Nephron progenitor cell (in vitro differentiated cells): ENCODE data around the gene TRIM54.

ENCODE experiments used
- DNase-seq: peaks from one replicate; pipeline ENCODE4 v3.0.0; 2021
- H3K27ac Mint-ChIP-seq: 2 replicates; pipeline ENCODE4 v1.8.0; 2021; ENCODE audit warnings: mild to moderate bottlenecking, moderate library complexity, mixed read lengths
- H3K27me3 Mint-ChIP-seq: 2 replicates; pipeline ENCODE4 v1.8.0; 2021; ENCODE audit warnings: mild to moderate bottlenecking, low read depth, mixed read lengths; ENCODE audit not compliant: poor library complexity
- H3K36me3 Mint-ChIP-seq: 2 replicates; pipeline ENCODE4 v1.8.0; 2021; ENCODE audit warnings: low read depth, mixed read lengths
- H3K4me1 Mint-ChIP-seq: 2 replicates; pipeline ENCODE4 v1.8.0; 2021; ENCODE audit warnings: mixed read lengths
- H3K4me3 Mint-ChIP-seq: 2 replicates; pipeline ENCODE4 v1.8.0; 2021; ENCODE audit warnings: mild to moderate bottlenecking, moderate library complexity, mixed read lengths
- H3K9me3 Mint-ChIP-seq: 2 replicates; pipeline ENCODE4 v1.8.0; 2021; ENCODE audit warnings: mild to moderate bottlenecking, moderate library complexity, mixed read lengths
- CTCF ChIP-seq: fragments of 200-600 bp; sonication (generic); IDR thresholded peaks from 2 replicates; pipeline ENCODE4 v1.5.0; 2021; ENCODE audit warnings: antibody characterized with exemption

Gene TRIM54

GRCh38 chr2:27309651-27310050 is 27.4 kb downstream of the TRIM54 start:
- H3K4me3 Mint-ChIP-seq, result no peak overlapping the region
- H3K27ac Mint-ChIP-seq, result peak overlapping the region; percentile 7
- peaks cover 66% of the 10 kb centered on the region for H3K27me3 Mint-ChIP-seq
- no peaks in the 10 kb centered on the region for H3K4me1 Mint-ChIP-seq
- peaks cover 2% of the 10 kb centered on the region for H3K9me3 Mint-ChIP-seq
- peaks cover 25% of the 10 kb centered on the region for H3K36me3 Mint-ChIP-seq
- no peak for DNase-seq
- TF ChIP-seq CTCF, result no peak

- Mint-ChIP-seq H3K4me1 (no peaks in the 10 kb centered on the region), H3K36me3 (peaks cover 25% of the 10 kb centered on the region), H3K4me3 (no peak overlapping the region), H3K9me3 (no peaks in the 10 kb centered on the region), H3K27ac (no peak overlapping the region), H3K27me3 (peaks cover 47% of the 10 kb centered on the region)
- no peak for DNase-seq
- no peak for TF ChIP-seq CTCF
Measured at GRCh38 chr2:27312152-27312551, 29.9 kb downstream of the TRIM54 start.

GRCh38 chr2:27313882-27314645 is 31.8 kb downstream of the TRIM54 start:
- no peak overlapping the region for H3K4me3 Mint-ChIP-seq
- no peak for TF ChIP-seq CTCF
- DNase-seq, result no peak
- peaks cover 30% of the 10 kb centered on the region for H3K27me3 Mint-ChIP-seq
- H3K9me3 Mint-ChIP-seq, result no peaks in the 10 kb centered on the region
- no peak overlapping the region for H3K27ac Mint-ChIP-seq
- H3K36me3 Mint-ChIP-seq, result peaks cover 20% of the 10 kb centered on the region
- H3K4me1 Mint-ChIP-seq, result no peaks in the 10 kb centered on the region

GRCh38 chr2:27314709-27315108 is 32.5 kb downstream of the TRIM54 start:
- Mint-ChIP-seq H3K27me3 (peaks cover 23% of the 10 kb centered on the region), H3K4me3 (no peak overlapping the region), H3K4me1 (no peaks in the 10 kb centered on the region), H3K9me3 (no peaks in the 10 kb centered on the region), H3K36me3 (peaks cover 15% of the 10 kb centered on the region), H3K27ac (no peak overlapping the region)
- no peak for TF ChIP-seq CTCF
- no peak for DNase-seq

GRCh38 chr2:27315122-27315521 is 32.9 kb downstream of the TRIM54 start:
- H3K27me3 Mint-ChIP-seq, result peaks cover 19% of the 10 kb centered on the region
- H3K27ac Mint-ChIP-seq, result no peak overlapping the region
- peaks cover 11% of the 10 kb centered on the region for H3K36me3 Mint-ChIP-seq

More at GRCh38 chr2:27315122-27315521, 32.9 kb downstream of the TRIM54 start:
- no peak for TF ChIP-seq CTCF
- no peak overlapping the region for H3K4me3 Mint-ChIP-seq
- no peaks in the 10 kb centered on the region for H3K9me3 Mint-ChIP-seq
- H3K4me1 Mint-ChIP-seq, result no peaks in the 10 kb centered on the region
- DNase-seq, result no peak
